HG03060 (cell line): ENCODE measurements around the gene ASS1.
"Not testable (repeated sequence)": the region's sequence is repeated elsewhere in the genome, so short reads cannot be mapped to it uniquely, and the experiment has no call there.

ENCODE experiments used
- ATAC-seq: cut with Tn5 transposase; IDR thresholded peaks from one replicate; pipeline ENCODE4 v1.9.1; 2021; ENCODE audit warnings: low read depth, moderate number of reproducible peaks; ENCODE audit not compliant: unreplicated experiment

The ASS1 gene

DNA sequence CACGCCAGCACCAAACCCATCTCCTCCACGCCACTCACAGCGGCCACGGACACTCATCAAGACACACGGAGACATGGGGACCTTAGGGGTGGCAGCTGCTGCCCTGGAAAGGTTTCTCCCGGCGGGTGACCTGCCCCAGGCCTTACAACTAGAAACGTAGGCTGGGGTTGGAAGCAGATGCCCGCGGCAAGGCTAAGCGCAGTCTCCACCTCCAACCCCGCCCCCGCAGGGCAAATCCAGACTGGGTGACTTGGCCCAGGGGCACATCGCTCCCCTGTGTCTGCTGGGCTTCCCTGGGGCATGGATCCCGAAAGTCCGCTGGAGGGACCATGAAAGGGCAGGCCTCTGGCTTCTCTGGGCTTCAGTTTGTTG, 12.0 kb upstream of the ASS1 start:
- ATAC-seq = no peak

DNA sequence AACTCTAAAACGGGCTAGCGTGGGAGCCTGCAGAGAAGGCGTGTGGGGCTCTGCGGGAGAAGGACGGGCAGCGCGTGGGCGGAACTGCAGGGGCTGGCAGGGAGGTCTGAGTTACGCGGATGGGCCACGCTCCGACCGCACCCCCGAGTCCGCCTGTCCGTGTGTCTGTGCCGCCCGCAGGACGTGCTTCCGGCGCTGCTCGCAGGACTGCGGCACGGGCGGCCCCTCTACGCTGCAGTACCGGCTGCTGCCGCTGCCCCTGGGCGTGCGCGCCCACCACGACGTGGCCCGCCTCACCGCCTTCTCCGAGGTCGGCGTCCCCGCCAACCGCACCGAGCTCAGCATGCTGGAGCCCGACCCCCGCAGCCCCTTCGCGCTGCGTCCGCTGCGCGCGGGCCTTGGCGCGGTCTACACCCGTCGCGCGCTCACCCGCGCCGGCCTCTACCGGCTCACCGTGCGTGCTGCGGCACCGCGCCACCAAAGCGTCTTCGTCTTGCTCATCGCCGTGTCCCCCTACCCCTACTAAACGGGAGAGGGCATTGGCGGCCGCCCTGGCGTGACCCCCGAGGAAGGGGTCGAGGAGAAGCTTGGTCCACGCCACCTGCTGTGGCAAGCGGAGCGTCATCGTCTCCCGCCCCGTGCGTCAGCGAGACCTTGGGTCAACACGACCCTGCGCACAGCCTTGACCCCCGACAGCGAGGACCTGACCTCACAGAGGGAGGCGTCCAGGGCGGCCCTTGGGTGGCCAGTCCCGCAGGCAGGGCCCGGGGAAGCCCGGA, 11.4 kb upstream of the ASS1 start:
- no peak for ATAC-seq

DNA sequence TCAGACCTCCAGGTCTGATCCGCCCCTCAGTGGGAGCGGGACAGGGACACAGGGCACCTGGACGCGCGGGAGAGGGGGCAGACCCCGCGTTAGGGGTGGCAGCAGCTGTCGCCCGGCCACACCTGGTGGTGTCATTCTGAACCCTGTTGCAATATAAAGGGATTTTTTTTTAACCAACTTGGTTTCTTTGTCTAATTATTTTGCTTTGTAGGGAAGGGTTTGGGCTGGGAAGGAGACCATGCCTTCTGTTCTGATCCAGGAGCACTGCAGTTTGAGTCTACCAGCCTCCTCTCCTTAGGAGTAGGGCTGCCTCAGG, 10.9 kb upstream of the ASS1 start:
- ATAC-seq = no peak

DNA sequence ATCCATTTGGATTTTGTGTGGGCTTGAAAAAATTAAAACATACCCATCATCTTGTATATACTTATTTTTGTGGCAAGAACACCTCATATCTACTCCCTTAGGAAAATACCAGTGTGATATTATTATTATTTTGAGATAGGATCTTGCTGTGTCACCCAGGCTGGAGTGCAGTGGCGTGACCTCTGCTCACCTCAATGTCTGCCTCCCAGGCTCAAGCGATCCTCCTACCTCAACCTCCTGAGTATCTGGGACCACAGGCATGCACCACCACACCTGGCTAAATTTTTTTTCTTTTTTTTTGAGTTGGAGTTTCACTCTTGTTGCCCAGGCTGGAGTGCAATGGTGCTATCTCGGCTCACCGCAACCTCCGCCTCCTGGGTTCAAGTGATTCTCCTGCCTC, 10.1 kb upstream of the ASS1 start:
- ATAC-seq = not testable (repeated sequence)

DNA sequence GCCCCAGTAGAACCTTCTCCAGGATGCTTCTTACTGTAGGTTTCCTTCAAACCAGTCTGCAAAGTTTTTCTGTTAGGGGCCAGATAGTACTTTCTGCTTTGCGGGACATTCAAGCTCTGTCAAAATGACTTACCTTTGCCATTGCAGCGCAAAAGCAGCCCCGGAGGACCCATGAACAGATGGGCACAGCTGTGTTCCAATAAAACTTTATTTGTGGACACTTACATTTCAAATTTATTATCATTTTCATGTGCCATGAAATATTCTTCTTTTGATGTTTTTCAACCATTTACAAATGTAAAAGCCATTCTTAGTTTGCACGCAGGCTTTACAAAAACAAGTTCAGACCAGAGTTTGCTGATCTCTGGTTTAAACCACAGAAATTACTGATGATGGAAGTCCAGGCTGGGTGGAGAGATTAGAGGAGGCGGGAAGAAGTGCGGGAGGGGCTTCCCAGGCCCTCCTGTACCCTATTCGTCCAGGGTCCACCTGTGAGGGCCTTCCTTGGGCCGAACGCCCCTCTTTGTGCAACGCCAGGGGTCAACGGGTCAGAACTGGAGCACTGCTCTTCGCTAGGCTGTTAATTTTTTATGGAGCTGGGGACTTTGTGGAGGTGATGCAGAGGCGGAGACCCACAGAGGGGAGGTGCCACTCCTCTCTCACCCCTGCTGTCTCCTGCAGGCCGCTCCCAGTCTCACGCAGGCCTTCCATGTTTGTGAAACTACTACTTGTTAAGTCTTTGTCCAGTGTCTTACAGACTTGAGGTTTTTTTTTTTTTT, 7.6 kb upstream of the ASS1 start:
- no peak for ATAC-seq

DNA sequence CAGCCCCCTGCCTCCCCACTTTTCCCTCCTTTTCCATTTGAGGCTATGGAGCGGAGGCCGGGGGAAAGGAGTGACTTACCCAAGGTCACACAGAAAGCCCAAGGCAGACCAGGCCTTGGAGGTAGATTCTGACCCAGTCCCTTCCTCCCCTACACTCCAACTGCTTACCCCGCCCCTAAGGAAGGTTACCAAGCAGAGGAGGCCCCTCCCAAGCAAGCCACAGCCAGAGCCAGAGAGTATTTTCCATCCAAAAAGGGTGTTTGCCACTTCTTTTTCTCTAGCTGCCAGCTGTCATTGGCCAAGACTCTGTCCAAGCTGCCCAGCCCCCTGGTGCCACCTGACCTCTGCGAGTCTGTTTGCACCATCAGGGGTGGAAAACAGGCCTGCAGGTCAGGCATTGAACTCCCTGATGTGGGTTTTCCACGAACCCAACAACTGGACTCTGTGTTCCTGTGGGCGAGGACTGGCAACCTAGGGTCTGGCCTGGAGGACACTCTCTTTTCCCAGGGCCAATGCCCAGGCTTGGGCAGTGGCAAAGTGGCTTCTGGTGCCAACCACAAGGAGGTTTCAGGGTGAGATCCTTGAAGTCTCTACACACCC, 6.3 kb upstream of the ASS1 start:
- no peak for ATAC-seq

DNA sequence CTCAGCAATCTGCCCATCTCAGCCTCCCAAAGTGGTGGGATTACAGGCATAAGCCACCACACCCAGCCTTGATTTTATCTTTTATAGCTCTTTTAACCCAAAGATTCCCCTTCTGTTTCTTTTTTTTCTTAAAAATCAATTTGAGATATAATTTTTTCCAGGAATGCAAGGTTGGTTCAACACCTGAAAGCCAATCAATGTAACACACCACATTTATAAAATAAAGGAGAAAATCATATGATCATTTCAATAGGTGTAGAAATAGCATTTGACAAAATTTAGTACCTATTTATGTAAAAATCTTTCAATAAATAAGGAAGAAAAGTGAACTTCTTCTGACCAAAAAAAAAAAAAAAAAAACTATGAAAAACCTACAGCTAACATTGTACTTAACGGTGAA, 3.7 kb upstream of the ASS1 start:
- no peak for ATAC-seq

DNA sequence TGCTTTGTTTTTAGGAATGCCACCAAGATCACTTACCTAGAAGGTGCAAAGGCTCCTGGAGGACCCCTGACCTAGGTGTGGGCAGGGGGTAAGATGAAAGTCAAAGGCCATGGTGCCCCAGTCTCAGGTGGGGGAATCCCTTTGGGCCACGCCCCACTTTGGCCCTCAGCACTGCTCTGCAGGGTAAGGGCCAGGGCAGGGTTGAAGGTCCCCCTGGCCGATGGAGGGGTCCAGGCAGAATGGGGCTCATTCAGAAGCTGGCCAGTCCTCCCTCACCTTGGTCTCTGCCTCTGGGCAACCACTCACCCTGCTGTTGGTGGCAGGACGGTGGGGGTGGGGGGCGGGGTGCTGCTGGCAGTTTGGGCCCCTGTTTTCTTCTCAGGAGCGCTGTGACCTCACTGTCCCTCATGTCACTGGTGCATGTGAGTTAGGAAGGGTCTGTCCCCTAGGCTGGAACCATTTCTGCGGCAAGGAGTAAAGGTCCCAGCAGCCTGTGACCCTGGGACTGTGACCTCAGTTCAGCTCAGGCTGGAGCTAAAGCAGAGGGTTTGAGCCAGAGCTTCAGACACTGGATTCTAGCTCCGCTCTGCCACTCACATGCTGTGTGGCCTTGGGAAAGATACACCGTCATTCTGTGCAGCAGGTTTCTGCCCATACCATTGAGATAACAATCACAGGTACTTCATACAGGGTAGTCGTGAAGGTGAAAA, 1.9 kb upstream of the ASS1 start:
- no peak for ATAC-seq

DNA sequence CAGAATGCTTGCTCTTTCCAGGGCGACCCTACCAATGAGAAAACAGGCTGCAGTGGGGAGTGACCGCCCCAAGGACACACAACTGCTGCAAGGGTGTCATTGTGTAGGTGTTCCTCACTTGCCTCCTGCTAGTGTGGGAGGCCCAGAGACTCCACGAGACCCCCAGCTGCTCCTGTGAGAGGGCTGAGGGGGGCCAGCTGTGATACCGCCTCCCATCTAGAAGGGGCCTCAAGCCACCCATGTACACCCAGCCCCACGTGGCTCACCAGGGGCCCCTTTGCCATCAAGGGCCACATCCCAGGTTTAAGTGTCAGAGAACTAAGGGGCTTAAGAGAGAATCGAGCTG, 1.3 kb upstream of the ASS1 start:
- no peak for ATAC-seq

DNA sequence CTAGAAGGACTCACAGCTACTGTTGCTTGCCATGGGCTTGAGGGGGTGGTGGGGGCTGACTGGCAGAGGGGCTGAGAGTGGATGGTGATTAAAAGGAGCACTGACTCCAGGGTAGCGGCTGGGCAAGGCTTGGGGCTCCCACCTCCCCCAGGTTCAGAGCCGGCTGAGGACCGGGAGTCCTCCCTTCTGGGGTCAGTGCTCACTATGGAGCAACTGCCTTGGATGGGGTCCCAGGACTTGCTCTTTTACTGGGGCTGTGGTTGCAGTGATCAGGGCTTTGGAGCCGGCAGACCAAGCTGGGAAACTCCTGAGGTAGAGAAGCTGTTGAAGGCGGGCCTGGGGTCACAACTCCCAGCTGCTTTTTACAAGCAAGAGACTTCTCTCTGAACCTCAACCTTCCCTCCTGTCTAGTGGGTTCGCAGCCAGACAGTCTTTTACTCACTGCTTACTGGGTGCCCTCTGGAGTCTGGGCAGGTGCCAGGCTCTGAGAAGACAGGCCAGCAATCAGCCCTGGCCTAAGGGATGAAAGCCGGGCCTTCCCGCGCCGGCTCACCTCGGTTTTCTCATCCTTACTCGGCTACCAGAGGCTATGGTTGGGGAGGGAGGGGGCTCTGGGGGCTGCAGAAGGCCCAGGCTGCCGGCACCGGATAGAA, 795 bp upstream of the ASS1 start:
- no peak for ATAC-seq

DNA sequence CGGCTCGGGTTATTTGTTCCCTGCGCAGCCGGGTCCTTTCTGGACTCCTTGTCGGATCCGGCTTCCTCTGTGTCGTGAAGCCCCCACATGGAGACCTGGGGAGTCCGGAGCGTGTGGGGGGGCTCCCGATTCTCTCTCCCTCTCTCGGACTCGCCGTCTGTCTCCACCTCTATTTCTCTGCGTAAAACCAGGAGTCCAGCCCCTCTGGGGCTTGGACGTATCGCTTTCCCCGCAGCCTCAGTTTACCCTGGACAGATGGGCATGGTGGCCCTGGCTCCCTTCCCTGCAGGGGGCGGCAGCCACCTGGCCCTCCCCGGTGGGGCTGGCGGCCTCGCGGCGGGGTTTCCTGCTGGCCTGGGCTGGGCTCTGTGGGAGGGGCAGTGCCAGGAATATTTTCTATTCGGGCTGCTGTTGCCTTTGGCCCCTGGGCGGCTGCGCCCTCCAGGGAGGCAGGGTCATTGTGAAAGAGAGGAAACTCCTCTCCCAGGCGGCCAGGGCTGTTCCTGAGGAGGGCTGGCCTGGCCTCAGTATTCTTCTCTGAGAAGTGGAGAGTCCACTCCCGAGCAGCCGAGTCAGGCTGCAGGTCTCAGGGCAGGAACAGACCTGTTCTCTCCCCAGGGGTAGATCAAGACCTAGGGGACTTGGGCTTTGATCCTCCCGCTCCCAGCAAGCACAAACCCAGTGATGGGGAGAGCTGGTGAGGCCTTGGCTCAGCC, 665 bp downstream of the ASS1 start:
- ATAC-seq = no peak

DNA sequence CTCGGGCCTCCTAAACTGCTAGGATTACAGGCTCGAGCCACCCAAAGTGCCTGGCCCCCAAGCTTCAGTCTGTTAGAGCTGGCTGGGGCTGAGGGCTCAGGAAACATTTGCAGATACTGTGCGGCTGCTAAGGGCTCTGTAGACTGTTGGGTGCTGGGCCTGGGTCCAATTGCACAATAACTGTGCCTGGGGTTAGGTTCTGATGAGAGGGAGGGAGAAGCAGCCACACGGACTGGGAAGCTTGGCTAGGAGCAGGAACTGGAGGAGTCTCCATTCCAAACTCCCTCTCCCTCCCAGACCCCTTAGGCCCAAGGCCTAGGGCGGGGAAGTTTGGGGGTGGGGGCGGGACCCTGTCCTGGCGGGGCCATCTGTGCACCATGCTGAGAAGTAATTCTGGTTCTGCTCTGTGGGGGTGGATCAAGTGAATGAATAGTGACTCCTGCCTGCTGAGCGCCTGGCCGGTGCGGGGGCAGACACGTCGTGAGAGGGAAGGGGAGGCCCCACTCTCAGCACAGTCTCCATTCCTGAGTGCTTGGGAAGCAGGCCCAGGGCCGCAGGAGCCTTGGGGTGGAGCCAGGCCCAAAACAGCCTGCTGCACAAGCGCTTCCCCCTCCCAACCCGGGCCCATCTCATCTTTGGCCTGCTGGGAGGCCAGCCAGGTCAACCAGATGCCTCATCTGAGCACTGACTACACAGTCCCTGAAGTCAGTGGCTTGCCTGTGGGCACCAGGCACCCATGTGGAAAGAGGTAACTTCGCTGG, 1.5 kb downstream of the ASS1 start:
- no peak for ATAC-seq

DNA sequence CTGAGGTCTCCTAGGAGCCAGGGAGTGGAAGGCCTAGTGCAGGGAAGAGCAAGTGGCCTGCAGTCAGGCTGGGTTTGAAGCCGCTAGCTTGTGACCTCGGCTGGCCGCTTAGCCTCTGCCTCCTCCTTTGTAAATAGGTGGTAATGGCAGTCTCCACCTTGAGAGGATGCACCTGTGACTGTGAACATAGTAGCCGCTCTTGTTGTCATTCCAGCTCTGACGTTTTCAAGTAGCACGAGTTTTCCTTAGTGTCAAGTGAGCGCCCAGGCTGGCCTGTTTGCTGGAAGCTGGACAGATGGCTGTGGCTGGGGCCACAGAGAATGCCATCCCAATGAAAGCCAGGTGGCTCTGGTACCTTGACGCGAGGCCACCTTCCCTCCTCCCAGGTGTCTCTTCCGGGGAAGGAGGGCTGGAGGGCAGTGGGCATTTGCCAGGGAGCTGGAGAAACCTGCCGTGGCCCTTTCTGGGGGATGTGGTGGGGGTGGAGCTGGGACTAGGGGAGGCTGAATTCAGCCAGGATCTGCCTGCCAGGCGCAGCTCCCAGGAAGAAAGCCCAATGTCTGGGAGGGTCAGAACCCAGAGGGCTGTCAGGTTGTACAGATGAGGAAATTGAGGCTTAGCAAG, 2.5 kb downstream of the ASS1 start:
- no peak for ATAC-seq

DNA sequence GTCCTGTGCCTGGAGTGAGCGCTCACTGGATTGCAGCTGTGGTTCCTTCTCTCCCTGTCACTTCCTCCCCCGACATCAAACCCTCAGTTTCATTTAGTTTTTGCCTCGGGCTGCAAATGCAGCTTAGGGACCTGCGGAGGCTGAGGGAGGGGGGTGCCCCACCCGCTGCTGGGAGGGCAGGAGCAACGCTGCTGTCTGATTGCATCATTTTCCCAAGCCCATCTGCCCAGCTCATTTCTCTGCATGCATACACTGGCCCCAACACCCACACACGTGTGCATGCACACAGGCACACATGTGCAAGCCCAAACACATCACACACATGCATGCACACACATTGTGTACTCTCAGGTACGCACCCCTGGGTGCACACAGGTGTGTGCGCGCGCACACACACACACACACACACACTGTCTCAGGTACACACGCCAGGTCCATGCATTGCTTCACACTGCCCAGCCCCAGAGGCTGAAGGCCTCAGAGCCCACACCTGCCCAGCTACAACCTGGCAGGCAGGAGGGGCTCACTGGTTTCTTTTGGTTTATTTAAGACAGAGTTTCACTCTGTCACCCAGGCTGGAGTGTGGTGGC, 3.4 kb downstream of the ASS1 start:
- ATAC-seq = no peak

DNA sequence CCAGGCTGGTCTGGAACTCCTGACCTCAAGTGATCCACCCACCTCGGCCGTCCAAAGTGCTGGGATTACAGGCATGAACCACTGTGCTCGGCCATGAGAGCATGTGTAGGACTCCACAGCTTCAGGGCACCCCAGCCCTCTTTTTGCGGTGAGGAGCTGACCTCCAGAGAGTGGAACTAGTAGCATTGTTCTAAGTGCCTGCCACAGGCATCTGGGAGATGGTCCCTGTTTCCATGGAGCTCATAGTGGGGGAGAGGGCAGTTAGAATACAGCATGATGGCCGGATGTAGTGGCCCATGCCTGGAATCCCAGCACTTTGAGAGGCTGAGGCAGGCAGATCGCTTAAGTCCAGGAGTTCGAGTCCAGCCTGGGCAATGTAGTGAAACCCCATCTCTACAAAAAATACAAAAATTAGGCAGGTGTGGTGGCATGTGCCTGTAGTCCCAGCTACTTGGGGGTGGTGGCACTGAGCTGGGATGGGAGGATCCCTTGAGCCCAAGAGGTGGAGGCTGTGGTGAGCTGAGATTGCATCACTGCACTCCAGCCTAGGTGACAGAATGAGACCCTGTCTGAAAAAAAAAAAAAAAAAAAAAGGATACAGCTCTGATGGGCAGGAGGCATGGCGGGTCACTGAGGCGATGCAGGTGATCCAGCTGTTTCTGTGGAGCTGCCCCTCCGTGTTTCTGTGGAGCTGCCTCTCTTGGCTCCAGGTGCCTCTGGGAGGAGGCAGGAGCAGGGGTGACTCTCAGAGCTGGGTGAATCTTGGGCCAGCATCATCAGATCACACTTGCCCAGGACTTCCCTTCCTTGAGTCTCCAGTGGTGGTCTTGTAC, 4.2 kb downstream of the ASS1 start:
- no peak for ATAC-seq

DNA sequence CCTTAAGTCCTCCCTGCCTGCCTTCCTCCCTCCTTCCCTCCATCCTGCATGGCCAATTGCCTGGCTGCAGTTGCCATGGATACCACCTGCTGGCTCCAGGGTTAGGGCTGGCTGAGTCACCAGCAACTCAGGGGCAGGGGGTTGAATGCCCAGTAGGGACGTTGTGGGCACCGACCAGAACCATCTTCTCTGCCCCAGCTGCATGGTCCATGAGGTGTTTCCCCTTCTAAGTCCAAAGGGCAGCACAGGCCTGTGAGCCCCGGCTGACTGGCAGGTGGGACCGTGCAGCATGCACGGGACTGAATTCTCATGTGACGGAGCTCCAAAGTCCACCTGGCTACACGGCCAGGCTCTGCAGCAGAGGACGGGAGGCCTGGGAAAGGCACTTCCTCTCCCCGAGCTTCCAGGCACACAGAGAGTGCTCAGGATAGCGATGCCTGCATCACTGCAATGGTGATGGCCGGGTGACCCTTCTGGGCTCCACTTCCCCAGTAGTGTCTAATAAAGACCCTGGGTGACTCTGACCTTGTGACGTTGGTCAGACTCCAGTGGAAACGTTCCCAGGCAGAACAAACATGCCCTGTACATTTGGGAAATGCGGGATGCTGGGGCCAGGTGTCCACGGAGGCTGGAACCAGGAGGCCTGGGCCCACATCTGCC, 5.7 kb downstream of the ASS1 start:
- no peak for ATAC-seq

DNA sequence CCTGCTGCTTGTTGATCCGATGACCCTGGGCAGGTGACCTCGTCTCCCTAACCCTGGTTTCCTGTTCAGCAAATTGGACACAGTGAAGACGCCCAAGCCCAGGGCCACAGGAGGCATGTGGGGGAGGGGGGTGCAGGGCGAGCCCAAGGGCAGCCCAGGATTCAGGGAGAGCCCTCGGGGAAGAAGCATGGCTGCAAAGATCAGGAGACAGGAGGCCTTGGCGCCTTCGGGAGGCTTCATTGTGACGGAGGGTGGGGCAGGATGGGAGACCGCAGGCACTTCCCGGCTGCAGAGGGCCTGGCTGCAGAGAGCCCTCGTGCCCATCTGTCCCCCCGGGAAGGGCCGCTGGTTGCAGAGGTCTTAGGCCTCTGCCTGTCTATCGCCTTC, 6.2 kb downstream of the ASS1 start:
- ATAC-seq = no peak
